HepG2 (cell line): ENCODE measurements around the gene KCNAB2.

Experiments
- EZH2 ChIP-seq: conservative IDR thresholded peaks from 2 replicates; pipeline ENCODE4 v1.6.1; 2012; ENCODE audit warnings: mild to moderate bottlenecking, low read depth, low read length, moderate library complexity
- FOXA3 ChIP-seq: IDR thresholded peaks from 2 replicates; pipeline ENCODE4 v1.6.1; 2016; ENCODE audit warnings: missing genetic modification reagents, missing compliant biosample characterization
- HNRNPK ChIP-seq: fragments of 200-400 bp; formaldehyde crosslinking; IDR thresholded peaks from 2 replicates; pipeline ENCODE4 v1.6.1; 2018; ENCODE audit warnings: low read length, low read depth, moderate library complexity, mild to moderate bottlenecking; ENCODE audit not compliant: poor library complexity, severe bottlenecking
- MED1 ChIP-seq: sonication (generic); formaldehyde crosslinking; IDR thresholded peaks from 2 replicates; pipeline ENCODE4 v1.4.0; 2020; ENCODE audit warnings: missing genetic modification reagents
- RELA ChIP-seq: sonication (generic); formaldehyde crosslinking; IDR thresholded peaks from 2 replicates; pipeline ENCODE4 v1.4.0; 2020; ENCODE audit warnings: missing genetic modification reagents
- SRSF9 ChIP-seq: fragments of 200-400 bp; formaldehyde crosslinking; IDR thresholded peaks from 2 replicates; pipeline ENCODE4 v1.6.1; 2018; ENCODE audit warnings: borderline replicate concordance, mild to moderate bottlenecking, low read depth, low read length; ENCODE audit not compliant: insufficient read depth, poor library complexity, severe bottlenecking
- TBP ChIP-seq: sonication (generic); formaldehyde crosslinking; IDR thresholded peaks from 2 replicates; pipeline ENCODE4 v1.5.0; 2020; ENCODE audit warnings: missing genetic modification reagents
- ZSCAN21 ChIP-seq: sonication (generic); formaldehyde crosslinking; IDR thresholded peaks from 2 replicates; pipeline ENCODE4 v1.8.0; 2022; ENCODE audit warnings: mild to moderate bottlenecking, missing genetic modification reagents, moderate library complexity, borderline replicate concordance
- TF ChIP-seq, protein P1 (sequence below): sonication (generic); formaldehyde crosslinking; conservative IDR thresholded peaks from 2 replicates; pipeline ENCODE4 v1.4.0; 2020; ENCODE audit warnings: missing genetic modification reagents

- TF ChIP-seq EZH2 (no peak), ZSCAN21 (CRISPR knock-in tag) (no peak), SRSF9 (no peak), TBP (CRISPR knock-in tag) (no peak), RELA (CRISPR knock-in tag) (no peak), FOXA3 (no peak), HNRNPK (no peak), MED1 (CRISPR knock-in tag) (no peak)
- TF ChIP-seq, protein P1, sequence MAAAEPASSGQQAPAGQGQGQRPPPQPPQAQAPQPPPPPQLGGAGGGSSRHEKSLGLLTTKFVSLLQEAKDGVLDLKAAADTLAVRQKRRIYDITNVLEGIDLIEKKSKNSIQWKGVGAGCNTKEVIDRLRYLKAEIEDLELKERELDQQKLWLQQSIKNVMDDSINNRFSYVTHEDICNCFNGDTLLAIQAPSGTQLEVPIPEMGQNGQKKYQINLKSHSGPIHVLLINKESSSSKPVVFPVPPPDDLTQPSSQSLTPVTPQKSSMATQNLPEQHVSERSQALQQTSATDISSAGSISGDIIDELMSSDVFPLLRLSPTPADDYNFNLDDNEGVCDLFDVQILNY (CRISPR knock-in tag): no peak
Observed at GRCh38 chr1:6013491-6013890, 32.2 kb upstream of the KCNAB2 start.
